Activated CD4-positive, alpha-beta T cell treated with anti-CD3 and anti-CD28 coated beads, Interleukin-2, amount 50 U/mL, for 48 hours (primary cell): ENCODE results near the gene HLA-F.

Experiments
- DNase-seq, 2 experiments: peaks; one replicate each; pipeline ENCODE4 v3.0.0-alpha.2; 2020

The HLA-F gene

DNA sequence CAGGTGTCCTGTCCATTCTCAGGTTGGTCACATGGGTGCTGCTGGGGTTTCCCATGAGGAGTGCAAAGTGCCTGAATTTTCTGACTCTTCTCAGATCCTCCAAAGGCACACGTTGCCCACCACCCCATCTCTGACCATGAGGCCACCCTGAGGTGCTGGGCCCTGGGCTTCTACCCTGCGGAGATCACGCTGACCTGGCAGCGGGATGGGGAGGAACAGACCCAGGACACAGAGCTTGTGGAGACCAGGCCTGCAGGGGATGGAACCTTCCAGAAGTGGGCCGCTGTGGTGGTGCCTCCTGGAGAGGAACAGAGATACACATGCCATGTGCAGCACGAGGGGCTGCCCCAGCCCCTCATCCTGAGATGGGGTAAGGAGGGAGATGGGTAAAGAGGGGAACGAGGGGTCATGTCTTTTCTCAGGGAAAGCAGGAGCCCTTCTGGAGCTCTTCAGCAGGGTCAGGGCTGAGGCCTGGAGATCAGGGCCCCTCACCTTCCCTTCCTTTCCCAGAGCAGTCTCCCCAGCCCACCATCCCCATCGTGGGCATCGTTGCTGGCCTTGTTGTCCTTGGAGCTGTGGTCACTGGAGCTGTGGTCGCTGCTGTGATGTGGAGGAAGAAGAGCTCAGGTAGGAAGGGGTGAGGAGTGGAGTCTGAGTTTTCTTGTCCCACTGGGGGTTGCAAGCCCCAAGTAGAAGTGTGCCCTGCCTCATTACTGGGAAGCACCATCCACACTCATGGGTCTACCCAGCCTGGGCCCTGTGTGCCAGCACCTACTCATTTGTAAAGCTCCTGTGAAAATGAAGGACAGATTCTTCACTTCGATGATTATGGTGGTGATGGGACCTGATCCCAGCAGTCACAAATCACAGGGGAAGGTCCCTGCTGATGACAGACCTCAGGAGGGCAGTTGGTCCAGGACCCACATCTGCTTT, 2.0 kb downstream of the HLA-F start:
- DNase-seq = no peak

DNA sequence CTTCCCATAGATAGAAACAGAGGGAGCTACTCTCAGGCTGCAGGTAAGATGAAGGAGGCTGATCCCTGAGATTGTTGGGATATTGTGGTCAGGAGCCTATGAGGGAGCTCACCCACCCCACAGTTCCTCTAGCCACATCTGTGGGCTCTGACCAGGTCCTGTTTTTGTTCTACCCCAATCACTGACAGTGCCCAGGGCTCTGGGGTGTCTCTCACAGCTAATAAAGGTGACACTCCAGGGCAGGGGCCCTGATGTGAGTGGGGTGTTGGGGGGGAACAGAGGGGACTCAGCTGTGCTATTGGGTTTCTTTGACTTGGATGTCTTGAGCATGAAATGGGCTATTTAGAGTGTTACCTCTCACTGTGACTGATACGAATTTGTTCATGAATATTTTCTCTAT, 2.8 kb downstream of the HLA-F start:
- DNase-seq = no peak

DNA sequence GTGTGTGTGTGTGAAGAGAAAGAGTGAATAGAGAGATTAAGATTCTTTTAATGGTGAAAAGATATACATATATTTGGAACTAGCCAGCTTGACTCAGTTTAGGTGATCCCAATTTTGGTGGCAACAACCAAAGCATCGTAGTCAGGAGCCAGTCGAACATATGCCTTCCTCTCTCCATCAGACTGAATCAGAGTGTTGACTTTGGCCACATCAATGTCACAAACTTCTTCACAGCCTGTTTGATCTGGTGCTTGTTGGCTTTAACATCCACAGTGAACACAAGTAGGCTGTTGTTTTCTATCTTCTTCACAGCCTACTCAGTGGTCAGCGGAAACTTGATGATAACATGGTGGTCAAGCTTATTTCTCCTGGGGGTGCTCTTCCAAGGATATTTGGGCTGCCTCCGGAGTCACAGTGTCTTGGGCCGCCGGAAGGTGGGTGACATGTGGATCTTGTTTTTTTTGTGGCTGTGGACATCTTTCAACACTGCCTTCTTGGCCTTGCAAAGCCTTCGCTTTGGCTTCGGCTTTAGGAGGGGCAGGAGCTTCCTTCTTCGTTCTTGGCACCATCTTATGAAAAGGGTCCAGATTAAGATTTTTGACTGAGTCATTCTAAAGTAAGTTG, 3.4 kb downstream of the HLA-F start:
- no peak for DNase-seq

DNA sequence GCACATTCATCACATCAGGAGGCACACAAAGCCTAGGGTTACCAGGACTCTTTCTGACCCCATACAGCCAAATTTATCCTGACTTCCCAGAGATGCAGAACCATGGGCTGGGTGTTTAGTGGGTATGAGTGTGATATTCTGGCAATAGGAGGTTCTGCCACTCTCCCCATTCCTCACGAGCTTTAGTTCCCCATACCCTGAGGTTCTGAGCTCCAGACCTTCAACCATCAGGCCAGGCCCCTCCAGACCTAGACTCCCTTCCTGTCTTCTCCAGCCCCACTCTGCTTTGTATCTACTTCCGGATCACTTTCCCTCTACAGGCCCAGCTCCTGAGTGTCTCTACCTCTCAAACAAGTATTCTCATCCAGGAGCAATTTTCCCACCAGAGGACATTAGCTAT, 4.4 kb downstream of the HLA-F start:
- DNase-seq = no peak

DNA sequence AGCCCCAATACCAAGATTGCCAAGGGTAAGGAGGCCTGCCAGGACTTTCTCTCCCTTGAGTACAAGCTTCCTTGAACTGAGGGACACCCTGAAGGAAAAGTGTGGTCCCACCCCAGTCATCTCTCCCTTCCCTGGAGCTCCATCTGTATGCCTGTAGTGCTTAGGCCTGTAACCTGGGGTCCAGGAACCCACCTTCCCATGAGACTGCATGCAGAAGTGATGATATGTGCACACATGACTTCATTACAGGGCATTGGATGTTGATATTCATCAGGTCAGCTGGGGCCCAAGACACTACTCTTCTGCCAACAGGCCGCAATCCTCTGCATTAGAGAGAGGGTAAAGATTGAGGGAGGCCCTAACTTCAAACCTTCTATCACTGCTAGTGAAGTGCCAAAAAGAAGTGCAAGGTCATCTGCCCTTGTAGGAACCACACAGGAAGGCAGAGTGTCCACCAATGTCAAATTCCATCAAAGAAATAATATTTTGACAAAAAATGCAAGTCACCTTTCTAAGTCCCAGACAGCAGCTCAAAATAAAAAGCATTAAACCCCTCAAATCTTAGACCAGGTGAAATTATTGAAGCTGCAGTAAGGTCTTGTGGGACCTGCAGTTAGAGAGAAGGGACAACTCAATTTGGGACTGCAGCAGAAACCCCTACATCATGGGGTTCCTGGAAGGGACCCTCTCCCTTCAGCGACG, 5.1 kb downstream of the HLA-F start:
- DNase-seq = no peak

DNA sequence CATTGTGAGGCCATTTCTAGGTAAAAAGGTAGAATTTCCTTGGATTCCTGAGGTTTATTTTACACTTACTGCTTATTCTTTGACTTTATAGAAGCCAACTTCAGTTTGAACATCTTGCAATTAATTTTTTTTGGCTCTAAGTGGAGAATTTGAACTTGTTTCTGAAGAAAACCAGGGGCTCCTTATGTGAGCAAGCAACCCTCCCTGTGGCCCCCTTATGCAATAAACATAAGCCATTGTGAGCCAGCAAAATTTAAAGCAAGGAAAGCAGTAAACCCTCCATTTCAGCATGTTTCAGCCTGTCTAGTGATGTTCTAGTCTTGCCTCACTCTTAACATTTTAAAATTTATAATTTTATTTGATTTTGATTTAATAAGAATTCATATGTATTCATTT, 5.6 kb downstream of the HLA-F start:
- DNase-seq = no peak

DNA sequence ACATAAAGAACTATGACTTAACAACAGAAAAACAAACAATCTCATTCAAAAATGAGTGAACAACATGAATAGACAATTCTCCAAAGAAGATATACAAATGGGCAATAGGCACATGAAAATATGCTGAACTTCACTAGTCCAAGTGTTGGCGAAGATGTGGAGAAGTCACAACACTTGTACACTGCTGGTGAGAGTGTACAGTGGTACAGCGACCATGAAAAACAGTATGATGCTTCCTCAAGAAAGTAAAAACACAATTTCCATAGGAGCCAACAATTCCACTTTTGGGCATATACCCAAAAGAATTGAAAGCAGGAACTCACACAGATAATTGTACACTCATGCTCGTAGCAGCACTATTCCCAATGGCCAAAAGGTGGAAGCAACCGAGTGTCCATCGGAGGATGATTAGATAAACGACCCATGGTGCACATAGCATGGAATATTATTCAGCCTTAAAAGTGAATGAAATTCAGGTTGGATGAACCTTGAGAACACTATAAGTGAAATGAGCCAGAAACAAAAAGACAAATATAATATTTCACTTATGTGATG, 6.6 kb downstream of the HLA-F start:
- no peak for DNase-seq

DNA sequence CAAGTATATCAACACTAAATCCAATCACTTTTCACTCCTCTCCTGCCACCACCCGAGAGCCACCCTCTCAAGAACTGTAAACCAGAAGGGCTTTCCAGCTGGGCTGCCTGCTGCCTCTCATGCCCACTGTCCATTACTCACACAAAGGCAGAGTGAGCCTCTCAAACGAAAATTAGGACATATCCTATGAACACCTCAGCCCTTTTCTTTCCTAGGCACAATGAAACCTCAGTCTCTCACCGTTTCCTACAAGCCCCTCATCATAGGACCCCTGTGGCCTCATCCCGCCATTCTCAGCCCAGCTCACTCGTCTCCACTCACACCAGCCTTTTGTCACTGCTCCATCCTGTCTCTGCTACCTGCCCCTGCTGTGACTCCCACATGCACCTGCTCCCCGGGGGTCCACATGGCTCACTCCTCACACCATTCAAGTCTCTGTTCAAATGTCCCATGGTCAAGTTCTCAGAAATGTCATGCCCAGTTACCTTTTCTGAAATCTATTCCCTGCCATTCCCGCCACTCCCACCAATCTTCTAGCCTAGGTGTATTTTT, 7.4 kb downstream of the HLA-F start:
- DNase-seq = no peak

DNA sequence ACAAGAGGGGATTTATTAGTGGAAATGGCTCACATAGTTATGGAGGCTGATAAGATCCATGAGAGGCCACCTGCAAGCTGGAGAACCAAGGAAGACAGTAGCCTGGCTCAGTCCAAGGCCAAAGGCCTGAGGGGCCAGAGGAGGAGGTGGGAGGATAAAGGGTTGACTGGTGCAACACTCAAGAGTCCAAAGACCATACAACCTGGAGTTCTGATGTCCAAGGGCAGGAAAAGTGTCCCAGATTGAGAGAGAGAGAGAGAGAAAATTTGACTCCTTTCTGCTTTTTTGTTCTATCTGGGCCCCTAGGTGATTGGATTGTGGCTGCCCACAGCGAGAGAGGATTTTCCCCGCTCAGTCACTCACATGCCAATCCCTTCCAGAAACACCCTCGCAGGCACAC, 8.0 kb downstream of the HLA-F start:
- DNase-seq = no peak

DNA sequence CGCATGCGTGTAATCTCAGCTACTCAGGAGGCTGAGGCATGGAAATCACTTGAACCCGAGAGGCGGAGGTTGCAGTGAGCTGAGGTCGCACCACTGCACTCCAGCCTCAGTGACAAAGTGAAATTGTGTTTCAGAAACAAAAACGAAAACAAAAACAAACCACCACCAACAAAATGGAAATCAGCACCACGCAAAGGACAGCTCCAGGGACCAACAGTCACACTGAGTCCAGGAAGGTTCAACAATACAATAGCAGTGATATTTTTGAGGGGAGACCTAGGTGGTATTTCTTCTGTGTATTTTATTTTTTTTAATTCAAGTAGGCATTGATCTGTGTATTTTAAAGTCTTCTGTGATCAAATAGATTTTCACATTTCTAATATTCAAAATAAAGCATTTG, 9.8 kb downstream of the HLA-F start:
- no peak for DNase-seq

DNA sequence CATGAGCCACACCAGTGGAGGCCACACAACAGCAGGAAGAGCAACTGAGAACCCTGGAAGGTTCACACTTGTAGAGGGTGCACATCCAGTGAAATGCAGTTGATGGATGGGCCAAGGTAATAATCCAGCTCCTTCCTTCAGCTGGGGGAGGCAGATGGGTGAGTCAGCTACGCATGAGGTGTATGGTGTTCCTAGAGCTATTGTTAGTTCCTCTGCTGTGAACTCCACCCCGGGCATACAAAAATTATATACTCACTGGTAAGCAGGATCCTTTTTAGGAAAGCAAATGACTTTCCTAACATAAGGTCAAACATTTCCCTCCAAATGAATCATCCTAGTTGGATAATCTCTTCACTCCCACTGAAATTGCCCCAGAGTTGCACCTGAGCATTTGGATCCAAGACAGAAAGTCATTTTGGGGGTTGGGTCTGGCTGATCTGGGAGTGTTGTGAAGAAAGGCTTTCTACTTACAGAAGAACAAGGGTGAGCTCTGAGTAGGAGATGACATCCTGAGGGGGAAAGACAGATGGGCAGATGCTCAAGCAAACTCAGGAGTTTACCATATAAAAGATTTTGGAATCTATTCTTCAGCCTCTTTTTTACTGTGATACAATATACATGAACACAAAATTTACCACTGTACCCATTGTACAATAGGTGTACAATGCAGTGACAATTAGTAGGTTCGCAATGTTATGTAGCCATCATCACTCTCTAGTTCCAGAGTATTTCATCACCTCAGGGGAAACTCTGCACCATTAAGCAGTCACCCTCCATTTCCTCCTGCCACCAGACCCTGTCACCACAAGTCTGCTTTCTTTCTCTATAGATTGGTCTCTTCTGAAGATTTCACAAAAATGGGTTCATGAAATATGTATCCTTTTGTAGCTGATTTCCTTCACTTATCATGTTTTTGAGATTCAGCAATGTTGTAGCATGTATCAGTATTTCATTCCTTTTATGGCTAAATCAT, 11.1 kb downstream of the HLA-F start:
- DNase-seq = no peak

DNA sequence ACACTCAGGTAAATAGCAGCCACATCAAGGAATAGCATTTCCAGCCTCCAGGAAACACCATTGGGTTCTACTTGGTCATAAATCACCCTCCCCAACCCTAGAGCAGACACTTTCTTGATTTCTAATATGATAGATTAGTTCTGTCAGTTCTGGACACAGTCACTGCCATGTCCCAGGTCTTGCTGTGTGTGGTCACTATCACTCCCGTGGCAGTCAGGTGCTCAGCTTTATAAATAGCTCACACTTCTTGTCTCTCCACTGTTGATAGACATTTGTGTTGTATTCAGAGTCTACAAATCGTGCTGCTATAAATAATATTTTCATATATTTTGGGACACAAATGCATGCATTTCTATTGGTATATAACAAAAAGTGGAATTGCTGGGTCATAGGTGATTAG, 13.3 kb downstream of the HLA-F start:
- no peak for DNase-seq

DNA sequence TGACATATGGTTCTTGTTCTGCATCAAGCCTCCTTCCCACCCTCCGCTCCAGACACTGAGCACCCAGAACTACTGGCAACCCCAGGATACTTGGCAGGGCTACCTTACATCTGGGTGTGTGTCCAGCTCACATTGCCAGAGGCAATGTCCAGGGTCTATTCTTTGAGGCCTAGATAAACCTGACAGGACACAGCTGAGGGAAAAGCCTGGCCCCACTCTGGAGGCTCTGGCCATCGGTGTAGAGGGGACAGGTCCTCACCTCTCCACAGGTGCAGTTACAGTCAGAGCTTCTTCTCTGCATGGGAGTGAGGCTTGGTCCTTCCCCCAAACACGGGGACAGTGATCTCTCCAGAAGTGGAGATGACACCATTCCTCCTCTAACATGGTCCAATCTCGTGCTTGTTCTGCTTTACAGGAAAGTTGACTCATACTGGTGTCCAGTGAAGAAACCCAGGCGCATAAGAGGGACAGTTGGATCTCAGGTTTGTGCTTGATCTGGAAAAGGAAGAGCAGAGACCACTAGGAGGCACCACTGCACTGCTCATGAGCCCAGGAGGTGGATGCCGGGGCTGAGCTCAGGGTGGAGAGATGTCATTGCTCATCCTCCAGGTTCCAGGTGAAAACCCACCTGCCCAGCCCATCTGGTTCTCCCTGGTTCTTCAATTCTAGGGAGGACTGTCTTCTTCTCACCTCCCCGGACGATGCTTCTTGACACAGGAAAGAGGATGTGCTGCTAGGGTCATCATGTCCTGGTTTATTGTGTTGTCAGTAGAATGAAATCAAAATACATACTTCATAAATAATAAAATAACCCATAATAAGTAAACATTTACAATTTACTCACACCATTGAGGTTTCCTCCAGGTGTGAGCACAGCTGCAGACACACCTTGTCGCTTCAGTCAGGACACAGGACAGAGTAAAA, 14.7 kb downstream of the HLA-F start:
- DNase-seq = peak; percentile 65 to 76

DNA sequence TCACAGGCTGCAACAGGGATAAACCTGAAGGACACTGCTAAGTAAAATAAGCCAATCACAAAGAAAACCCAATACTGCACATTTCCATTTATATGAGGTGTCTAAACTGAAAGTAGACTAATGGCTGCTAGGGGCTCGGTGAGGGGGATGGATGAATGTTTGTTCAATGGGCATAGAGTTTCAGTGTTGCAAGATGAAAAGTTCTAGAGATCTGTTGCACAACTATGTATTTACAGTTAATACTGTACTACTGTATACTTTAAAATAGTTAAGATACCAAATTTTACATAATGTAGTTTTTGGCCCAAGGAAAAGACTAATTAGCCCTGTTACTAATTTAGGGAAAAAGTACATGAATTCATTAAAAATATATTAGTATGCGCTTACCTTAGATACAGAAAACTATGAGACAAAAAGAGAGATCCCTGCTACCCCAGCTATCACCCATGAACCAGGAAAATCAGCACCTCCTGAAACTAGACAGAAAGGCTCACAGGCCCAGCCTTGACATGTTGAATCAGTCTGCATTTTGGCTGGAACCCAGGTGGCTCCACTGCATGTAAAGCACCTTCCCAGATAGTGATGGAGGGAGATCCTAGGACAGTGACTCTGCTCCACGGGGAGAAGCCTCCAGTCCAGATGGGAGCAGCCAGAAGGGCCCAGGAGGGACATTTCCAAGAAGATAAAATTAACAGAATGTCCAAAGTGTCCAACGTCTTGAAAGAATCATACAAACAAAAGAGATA, 16.1 kb downstream of the HLA-F start:
- DNase-seq = no peak

DNA sequence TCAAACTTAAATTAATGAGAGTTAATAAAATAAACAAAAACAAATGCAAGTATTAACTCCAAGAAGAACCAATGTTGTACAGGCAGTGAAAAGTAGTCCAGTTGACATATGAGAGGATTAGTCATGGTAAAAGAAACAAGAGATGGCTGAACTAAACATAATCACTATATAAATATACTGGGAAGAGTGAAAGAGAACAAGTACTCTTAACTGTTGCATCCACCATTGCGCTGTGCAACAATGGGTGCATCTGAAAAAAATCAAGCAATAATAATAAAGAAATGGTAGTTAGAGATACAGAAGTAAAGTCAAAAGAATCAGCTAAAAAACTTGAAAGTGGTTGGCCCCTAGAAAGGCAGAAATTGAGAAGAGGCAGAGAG, 16.6 kb downstream of the HLA-F start:
- no peak for DNase-seq

DNA sequence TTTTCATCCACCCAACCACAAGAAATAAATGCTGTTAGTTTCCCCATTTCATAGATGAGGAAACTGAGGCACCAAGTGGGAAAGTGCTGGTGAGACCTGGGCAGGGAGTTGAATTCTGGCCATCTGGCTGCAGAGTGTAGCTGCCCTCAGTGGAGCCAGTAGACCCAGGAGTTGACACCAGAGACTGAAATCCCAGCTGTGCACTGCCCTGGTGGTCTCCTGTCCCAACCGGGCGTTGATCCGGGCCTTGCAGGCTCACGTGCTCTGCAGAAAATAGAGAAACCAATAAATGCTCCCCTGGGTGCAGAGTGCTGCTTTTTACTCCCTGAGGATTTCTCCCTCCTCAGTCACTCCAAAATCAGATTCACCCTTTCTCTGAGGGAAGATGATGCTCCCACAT, 18.4 kb downstream of the HLA-F start:
- no peak for DNase-seq

DNA sequence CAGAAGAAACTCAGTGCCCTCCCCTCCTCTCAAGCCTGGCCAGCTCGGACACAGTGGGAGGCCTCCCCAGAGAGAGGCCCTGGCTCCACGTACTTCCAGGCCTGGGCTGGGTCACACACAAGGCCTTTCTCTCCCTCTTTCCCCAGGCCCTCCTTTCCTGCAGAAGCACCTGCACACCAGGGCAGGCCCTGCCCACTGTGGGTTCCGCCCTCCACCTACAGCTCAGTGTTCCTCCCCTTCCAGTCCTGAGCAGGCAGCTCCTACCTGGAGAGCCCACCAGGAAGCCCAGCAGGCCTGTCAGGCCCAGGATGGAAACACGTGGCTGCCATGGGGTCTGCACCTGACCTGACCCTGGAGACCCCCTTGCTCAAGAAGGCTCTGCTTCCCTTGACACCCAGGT, 18.9 kb downstream of the HLA-F start:
- no peak for DNase-seq

DNA sequence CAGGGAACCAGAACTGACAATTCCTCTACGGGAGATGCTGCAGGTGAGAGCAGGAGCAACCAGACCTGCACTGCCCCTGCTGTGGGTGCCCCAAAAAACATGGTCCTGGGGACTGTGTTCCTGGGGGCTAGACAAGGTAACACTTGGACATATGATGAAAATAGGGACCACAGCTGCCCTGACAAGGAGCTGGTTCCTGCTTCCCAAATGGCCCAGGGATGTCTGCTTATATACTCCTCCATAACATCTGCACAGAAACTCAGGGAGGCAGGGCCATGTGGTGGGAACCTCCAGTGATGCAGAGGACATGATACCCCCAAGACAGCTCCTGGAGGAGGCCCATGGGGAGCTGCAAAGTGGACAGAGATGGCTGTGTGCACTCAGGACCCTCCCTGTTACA, 19.8 kb downstream of the HLA-F start:
- DNase-seq = no peak

DNA sequence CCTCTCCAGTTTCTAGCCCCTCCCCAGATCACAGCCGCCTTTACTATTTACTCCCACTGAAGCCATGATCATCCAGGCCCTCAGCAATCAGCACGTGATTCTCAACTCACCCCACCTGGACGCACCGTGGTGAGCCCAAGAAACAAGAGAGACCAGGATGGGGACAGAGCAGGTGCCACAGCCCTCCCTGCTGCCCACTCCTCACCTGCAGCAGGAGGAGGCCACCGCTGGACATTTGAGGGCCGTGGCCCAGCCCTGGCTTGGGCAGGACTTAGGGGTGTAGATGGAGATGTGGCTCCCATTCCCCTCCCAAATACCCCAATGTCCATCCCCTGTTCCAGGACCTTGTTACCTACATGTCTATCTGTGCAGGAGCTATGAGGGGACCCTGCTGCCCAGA, 20.3 kb downstream of the HLA-F start:
- DNase-seq = no peak

DNA sequence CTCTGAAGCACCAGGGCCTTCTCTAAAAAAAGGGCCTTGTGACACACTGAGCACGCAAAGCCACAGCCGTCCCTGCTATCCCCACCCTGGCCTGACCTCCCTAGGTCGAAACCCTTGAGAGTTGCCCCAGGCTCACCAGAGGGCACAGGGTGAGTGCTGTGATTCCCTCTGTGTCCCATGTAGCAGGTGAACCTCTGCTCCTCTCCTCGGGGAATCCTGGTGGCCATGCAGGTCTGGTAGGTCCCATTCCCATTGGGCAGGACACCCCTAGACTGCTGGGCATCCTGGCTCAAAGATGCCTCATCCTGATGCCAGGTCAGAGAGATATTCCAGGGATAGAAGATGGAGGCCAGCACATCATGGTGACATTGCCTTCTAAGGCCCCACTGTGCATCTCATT, 20.9 kb downstream of the HLA-F start:
- no peak for DNase-seq
